HAP-1 (cell line): ENCODE measurements around the gene MAP6.
"Not testable (repeated sequence)": the region's sequence is repeated elsewhere in the genome, so short reads cannot be mapped to it uniquely, and the experiment has no call there.

Experiments
- DNase-seq, 2 experiments: peaks; one replicate each; pipeline ENCODE4 v3.0.0-alpha.2; 2016 to 2020; ENCODE audit warnings: low spot score in 2 of 2
- H3K27me3 ChIP-seq: fragments of 250-450 bp; sonication (Bioruptor Pico); 2 replicates; pipeline ENCODE4 v1.5.1; 2020; ENCODE audit warnings: low read depth, mild to moderate bottlenecking, moderate library complexity
- H3K36me3 ChIP-seq: fragments of 250-450 bp; sonication (Bioruptor Pico); replicated peaks from 2 replicates; pipeline ENCODE4 v1.5.1; 2020; ENCODE audit warnings: mild to moderate bottlenecking
- H3K4me1 ChIP-seq: fragments of 250-450 bp; sonication (Bioruptor Pico); 2 replicates; pipeline ENCODE4 v1.5.1; 2020; ENCODE audit warnings: mild to moderate bottlenecking
- H3K4me3 ChIP-seq: fragments of 250-450 bp; sonication (Bioruptor Pico); 2 replicates; pipeline ENCODE4 v1.5.1; 2020; ENCODE audit warnings: mild to moderate bottlenecking, moderate library complexity
- H3K9me3 ChIP-seq: fragments of 250-450 bp; sonication (Bioruptor Pico); 2 replicates; pipeline ENCODE4 v1.5.1; 2020; ENCODE audit warnings: mild to moderate bottlenecking, moderate library complexity
- in situ Hi-C: fragments of 300-500 bp; cut with MboI; formaldehyde crosslinking; loops from 3 replicates; pipeline ENCODE4 v1.14.3; 2020; ENCODE audit warnings: low sequenced_read_pairs, inconsistent platforms, mixed read lengths

MAP6 gene

DNA sequence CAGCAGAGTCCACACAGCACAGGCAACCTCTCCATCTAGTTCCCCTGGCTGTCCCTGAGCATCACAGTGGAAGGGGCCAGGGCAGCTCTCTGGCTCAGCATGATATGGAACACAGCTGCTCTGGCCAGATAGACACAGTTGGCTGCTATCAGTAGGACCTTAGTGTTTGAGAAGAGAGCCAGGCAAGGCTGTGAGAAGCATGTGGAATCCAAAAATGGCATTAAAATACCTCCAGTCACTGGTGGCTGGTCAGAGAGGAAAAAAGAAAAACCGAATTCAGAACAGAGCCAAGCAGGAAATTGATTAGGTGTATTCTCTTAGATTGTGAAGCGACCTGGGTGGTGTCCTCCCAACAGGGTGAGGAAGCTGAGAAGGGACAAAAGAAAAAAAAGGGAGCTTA lies 78.9 kb downstream of the MAP6 start:
- H3K36me3 ChIP-seq, result no peaks in the 10 kb centered on the region
- no peaks in the 10 kb centered on the region for H3K9me3 ChIP-seq
- no peak overlapping the region for H3K4me3 ChIP-seq
- in situ Hi-C loops, result no loop called here
- no peak for DNase-seq
- no peaks in the 10 kb centered on the region for H3K4me1 ChIP-seq
- H3K27me3 ChIP-seq, result no peaks in the 10 kb centered on the region

GRCh38 chr11:75589051-75589450 lies 79.8 kb downstream of the MAP6 start:
- Histone ChIP-seq H3K36me3 (no peaks in the 10 kb centered on the region), H3K27me3 (no peaks in the 10 kb centered on the region), H3K4me3 (no peak overlapping the region), H3K9me3 (no peaks in the 10 kb centered on the region), H3K4me1 (peaks cover under 1% of the 10 kb centered on the region; the same call in 1 of the 2 replicates)
- DNase-seq, result no peak
- in situ Hi-C loops, result no loop called here

DNA sequence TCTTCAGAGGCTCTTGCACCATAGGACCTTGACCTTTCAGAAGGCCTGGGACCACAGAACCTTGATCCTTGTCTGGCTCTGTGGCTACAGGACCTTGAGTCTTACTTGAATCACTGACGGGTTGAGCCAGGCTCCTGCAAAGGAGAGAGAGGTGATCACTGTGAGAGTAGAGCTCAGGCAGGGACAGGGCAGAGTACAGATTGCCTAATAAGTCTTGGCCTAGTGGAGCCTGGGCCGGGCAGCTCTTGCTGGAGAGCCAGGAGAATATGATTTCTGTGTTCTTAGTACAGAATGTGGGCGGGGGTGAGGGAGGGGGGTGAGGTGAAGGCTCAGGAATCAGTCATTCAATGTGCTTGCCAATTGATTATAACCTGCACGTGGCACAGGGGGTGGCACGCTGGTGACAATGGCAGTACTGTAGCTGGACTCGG lies 80.8 kb downstream of the MAP6 start:
- H3K36me3 ChIP-seq, result no peaks in the 10 kb centered on the region
- H3K9me3 ChIP-seq, result no peaks in the 10 kb centered on the region
- H3K4me3 ChIP-seq, result no peak overlapping the region
- no peak for DNase-seq
- H3K4me1 ChIP-seq, result peaks cover 4% of the 10 kb centered on the region; the same call in 1 of the 2 replicates
- H3K27me3 ChIP-seq, result no peaks in the 10 kb centered on the region
- in situ Hi-C loops, result no loop called here

DNA sequence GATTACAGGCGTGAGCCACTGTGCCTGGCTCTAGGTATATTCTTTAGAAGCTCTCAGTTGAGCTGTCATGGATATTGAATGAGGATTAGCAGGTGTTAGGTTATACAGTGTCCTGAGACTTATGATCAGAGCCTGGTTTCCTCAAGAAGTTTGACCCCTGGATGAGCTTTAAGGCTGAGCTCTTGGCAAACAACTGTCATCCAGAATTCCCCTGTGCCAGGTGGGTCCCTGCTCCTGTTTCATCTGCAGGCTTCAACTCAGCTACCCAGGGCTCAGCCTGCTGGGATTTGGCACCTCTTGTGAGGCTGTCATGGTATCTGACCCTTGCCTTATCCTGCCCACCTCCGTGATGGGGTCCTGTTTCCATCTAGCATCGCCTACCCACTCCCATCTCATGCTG lies 82.4 kb downstream of the MAP6 start:
- Histone ChIP-seq H3K27me3 (no peaks in the 10 kb centered on the region), H3K4me3 (no peak overlapping the region), H3K4me1 (peaks cover 7% of the 10 kb centered on the region), H3K9me3 (no peaks in the 10 kb centered on the region), H3K36me3 (no peaks in the 10 kb centered on the region)
- in situ Hi-C loops, result no loop called here
- no peak for DNase-seq

- Histone ChIP-seq H3K27me3 (no peaks in the 10 kb centered on the region), H3K4me3 (no peak overlapping the region), H3K9me3 (no peaks in the 10 kb centered on the region), H3K4me1 (peaks cover 7% of the 10 kb centered on the region), H3K36me3 (no peaks in the 10 kb centered on the region)
- no peak for DNase-seq
- in situ Hi-C loops, result no loop called here
These were observed 83.6 kb downstream of the MAP6 start for GRCh38 chr11:75585293-75585670.

GRCh38 chr11:75584659-75585292 lies 84.1 kb downstream of the MAP6 start:
- H3K9me3 ChIP-seq, H3K4me1 ChIP-seq, H3K27me3 ChIP-seq, DNase-seq, H3K4me3 ChIP-seq, H3K36me3 ChIP-seq, in situ Hi-C loops: not testable (repeated sequence)

DNA sequence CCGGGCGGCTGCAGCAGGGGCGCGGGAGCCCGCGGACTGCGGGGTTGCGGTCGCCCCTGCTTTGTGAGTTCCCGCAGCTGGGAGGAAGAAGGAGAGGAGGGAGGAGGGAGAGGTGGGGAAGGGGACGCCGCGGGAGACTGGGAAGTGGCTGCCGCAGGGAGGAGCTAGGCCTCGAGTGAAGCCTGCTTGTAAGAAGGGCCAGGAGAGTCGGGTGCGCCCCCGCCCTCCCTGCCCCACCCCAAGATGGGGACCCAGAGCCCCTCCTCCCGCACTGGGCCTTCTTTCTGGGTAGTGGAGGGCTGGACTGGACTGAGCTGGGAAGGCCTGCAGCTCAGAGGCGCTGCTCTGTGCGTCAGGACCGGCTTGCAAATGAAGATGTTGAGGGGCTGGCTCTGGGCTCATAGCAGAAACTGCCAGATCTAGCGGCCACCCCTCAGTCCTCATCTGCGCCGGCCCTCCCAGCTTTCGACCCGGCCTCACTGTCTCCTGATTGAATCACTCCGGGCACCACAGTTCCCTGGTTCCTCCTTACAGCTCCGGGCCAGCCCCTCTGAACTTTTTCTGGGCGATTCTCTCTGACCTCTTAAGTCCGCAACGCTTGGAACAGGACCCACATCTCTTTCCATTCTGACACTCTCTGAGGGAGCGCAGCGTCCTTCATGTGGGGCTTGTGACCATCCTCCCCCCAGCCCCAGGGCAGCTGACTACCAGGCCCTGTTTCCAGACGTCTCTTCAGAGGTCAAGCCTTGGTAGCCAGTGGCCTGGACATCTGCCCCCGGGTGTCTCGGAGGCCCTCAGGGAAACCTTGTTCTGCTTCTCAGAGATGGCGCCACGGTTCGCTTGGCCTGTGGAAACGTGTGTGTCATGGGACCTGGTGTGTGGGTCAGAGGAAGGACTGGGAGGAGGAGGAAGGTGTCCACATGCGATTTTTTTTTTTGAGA lies 84.8 kb downstream of the MAP6 start:
- Histone ChIP-seq H3K4me3 (peak overlapping the region; percentile 39), H3K27me3 (no peaks in the 10 kb centered on the region), H3K4me1 (peaks cover 7% of the 10 kb centered on the region), H3K9me3 (no peaks in the 10 kb centered on the region), H3K36me3 (no peaks in the 10 kb centered on the region)
- DNase-seq, result peak; percentile 51 to 82
- in situ Hi-C loops, result no loop called here

GRCh38 chr11:75582895-75583717 lies 85.7 kb downstream of the MAP6 start:
- in situ Hi-C loops, result no loop called here
- Histone ChIP-seq H3K4me3 (peak overlapping the region; percentile 39), H3K36me3 (no peaks in the 10 kb centered on the region), H3K4me1 (peaks cover 7% of the 10 kb centered on the region), H3K27me3 (no peaks in the 10 kb centered on the region), H3K9me3 (no peaks in the 10 kb centered on the region)
- peak; percentile 59 to 82 for DNase-seq

DNA sequence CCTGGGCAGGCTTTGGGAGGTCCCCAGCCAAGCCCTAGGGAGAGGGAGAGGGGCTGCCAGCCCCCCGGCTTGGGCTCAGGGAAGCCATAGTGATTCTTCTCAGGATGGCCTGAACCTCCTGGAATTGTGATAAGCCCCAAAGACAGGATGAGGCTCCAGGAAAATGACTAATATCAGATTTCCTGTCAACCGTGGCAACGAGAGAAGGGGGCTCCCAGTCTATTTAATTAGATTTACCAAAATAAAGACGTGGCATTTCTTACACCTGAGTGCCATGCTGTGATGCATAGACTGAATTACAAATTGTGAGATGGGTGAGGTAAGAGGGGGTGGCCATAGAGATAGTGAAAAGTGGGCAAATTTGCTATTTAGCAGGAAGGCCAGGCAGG lies 86.3 kb downstream of the MAP6 start:
- Histone ChIP-seq H3K4me1 (peaks cover 7% of the 10 kb centered on the region), H3K27me3 (no peaks in the 10 kb centered on the region), H3K9me3 (no peaks in the 10 kb centered on the region), H3K4me3 (no peak overlapping the region), H3K36me3 (no peaks in the 10 kb centered on the region)
- in situ Hi-C loops, result no loop called here
- DNase-seq, result no peak

GRCh38 chr11:75579841-75580240 lies 89.0 kb downstream of the MAP6 start:
- in situ Hi-C loops, result no loop called here
- Histone ChIP-seq H3K4me3 (no peak overlapping the region), H3K4me1 (peaks cover 7% of the 10 kb centered on the region), H3K27me3 (no peaks in the 10 kb centered on the region), H3K36me3 (no peaks in the 10 kb centered on the region), H3K9me3 (no peaks in the 10 kb centered on the region)
- DNase-seq, result no peak

DNA sequence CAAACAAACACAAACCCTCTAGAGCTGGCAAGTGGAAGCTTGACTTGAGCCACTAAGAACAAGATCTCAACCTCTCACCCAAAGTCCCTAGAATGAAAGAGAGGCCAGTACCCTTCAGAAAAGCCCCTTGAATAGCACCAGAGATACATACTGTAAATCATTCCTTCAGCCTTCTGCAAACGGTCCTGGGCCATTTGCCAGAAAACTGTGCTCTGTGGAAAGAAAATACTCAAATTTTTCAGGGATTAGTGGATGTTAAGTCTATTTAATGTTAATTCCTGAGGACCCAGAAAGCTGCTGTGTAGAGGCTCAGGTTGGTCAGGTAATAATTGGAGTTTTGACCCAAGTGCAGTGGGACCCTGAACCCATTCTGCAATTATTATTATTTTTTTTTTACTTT lies 89.9 kb downstream of the MAP6 start:
- no peak overlapping the region for H3K4me3 ChIP-seq
- no peaks in the 10 kb centered on the region for H3K27me3 ChIP-seq
- H3K36me3 ChIP-seq, result no peaks in the 10 kb centered on the region; the same call in 1 of the 2 replicates
- H3K9me3 ChIP-seq, result no peaks in the 10 kb centered on the region
- in situ Hi-C loops, result no loop called here
- peak in 1 of 2 experiments; percentile 36 for DNase-seq
- peaks cover 5% of the 10 kb centered on the region for H3K4me1 ChIP-seq

GRCh38 chr11:75577207-75577606 lies 91.6 kb downstream of the MAP6 start:
- Histone ChIP-seq H3K4me3 (no peak overlapping the region), H3K27me3 (no peaks in the 10 kb centered on the region), H3K9me3 (no peaks in the 10 kb centered on the region), H3K36me3 (peaks cover 13% of the 10 kb centered on the region), H3K4me1 (no peaks in the 10 kb centered on the region)
- DNase-seq, result peak in 1 of 2 experiments; percentile 79
- in situ Hi-C loops, result no loop called here

DNA sequence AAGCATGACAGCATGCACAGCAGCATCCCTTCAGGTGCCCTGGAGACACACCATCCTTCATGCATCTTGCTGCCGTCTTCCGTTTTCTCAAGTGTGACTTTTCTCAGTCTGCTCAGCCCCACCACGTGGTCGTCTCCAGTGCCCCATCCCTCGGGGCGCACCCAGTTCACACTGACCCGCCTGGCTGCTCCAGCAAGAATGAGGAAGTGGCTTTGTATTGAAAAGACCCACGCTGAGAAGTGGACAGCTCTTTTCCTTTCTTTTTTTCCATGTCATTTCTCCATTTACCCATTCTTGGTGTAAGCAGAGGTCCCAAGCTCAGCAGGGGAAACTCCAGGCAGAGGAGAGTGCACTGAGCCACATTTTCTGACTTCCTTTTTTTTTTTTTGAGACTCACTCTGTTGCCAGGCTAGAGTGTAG lies 92.3 kb downstream of the MAP6 start:
- H3K4me1 ChIP-seq, result no peaks in the 10 kb centered on the region
- H3K36me3 ChIP-seq, result peaks cover 17% of the 10 kb centered on the region
- no peak for DNase-seq
- in situ Hi-C loops, result no loop called here
- H3K4me3 ChIP-seq, result no peak overlapping the region
- no peaks in the 10 kb centered on the region for H3K27me3 ChIP-seq
- H3K9me3 ChIP-seq, result no peaks in the 10 kb centered on the region
